ENCODE data around the gene RTKN2.

The RTKN2 gene

GRCh38 chr10:62261666-62262065 lies 7.0 kb downstream of the RTKN2 start:
- Histone ChIP-seq H3K4me1 (ENCODE audit: control insufficient read depth, insufficient read depth, low read length) (peaks cover 4% of the 10 kb centered on the region), H3K9me3 (ENCODE audit: control insufficient read depth, low read length) (no peaks in the 10 kb centered on the region), H3K27me3 (ENCODE audit: control insufficient read depth, insufficient read depth, low read length, poor library complexity, severe bottlenecking) (no peaks in the 10 kb centered on the region), H3K36me3 (ENCODE audit: control insufficient read depth, insufficient read depth, low read length) (no peaks in the 10 kb centered on the region), H3K27ac (ENCODE audit: insufficient read depth, low read depth, low read length, poor library complexity, severe bottlenecking) (no peak overlapping the region), H3K4me3 (ENCODE audit: insufficient read depth, low read depth, low read length) (no peak overlapping the region)

- H3K36me3 ChIP-seq (ENCODE audit: control insufficient read depth, insufficient read depth, low read length): no peaks in the 10 kb centered on the region
- no peaks in the 10 kb centered on the region for H3K27me3 ChIP-seq (ENCODE audit: control insufficient read depth, insufficient read depth, low read length, poor library complexity, severe bottlenecking)
- 100% methylated on average over 1 of the region's 1 CpG; no CpG with 5 or more reads in 1 of the 2 experiments for WGBS, 2 experiments
- H3K9me3 ChIP-seq (ENCODE audit: control insufficient read depth, low read length): no peaks in the 10 kb centered on the region
- no peak overlapping the region for H3K27ac ChIP-seq (ENCODE audit: insufficient read depth, low read depth, low read length, poor library complexity, severe bottlenecking)
- H3K4me1 ChIP-seq (ENCODE audit: control insufficient read depth, insufficient read depth, low read length): no peaks in the 10 kb centered on the region
- no peak overlapping the region for H3K4me3 ChIP-seq (ENCODE audit: insufficient read depth, low read depth, low read length)
Observed at GRCh38 chr10:62259998-62260397, 8.6 kb downstream of the RTKN2 start.

GRCh38 chr10:62259456-62259855 lies 9.2 kb downstream of the RTKN2 start:
- Histone ChIP-seq H3K27me3 (ENCODE audit: control insufficient read depth, insufficient read depth, low read length, poor library complexity, severe bottlenecking) (no peaks in the 10 kb centered on the region), H3K27ac (ENCODE audit: insufficient read depth, low read depth, low read length, poor library complexity, severe bottlenecking) (no peak overlapping the region), H3K4me1 (ENCODE audit: control insufficient read depth, insufficient read depth, low read length) (no peaks in the 10 kb centered on the region), H3K9me3 (ENCODE audit: control insufficient read depth, low read length) (no peaks in the 10 kb centered on the region), H3K36me3 (ENCODE audit: control insufficient read depth, insufficient read depth, low read length) (no peaks in the 10 kb centered on the region), H3K4me3 (ENCODE audit: insufficient read depth, low read depth, low read length) (no peak overlapping the region)
- 69 to 70% methylated on average over 4 of the region's 4 CpGs for WGBS, 2 experiments

GRCh38 chr10:62258926-62259325 lies 9.7 kb downstream of the RTKN2 start:
- H3K27me3 ChIP-seq (ENCODE audit: control insufficient read depth, insufficient read depth, low read length, poor library complexity, severe bottlenecking): no peaks in the 10 kb centered on the region
- H3K27ac ChIP-seq (ENCODE audit: insufficient read depth, low read depth, low read length, poor library complexity, severe bottlenecking): no peak overlapping the region
- no peaks in the 10 kb centered on the region for H3K9me3 ChIP-seq (ENCODE audit: control insufficient read depth, low read length)
- H3K4me3 ChIP-seq (ENCODE audit: insufficient read depth, low read depth, low read length): no peak overlapping the region
- H3K36me3 ChIP-seq (ENCODE audit: control insufficient read depth, insufficient read depth, low read length): no peaks in the 10 kb centered on the region
- no peaks in the 10 kb centered on the region for H3K4me1 ChIP-seq (ENCODE audit: control insufficient read depth, insufficient read depth, low read length)
- WGBS, 2 experiments: 94 to 100% methylated on average over 3 of the region's 3 CpGs

- no peaks in the 10 kb centered on the region for H3K9me3 ChIP-seq (ENCODE audit: control insufficient read depth, low read length)
- H3K4me1 ChIP-seq (ENCODE audit: control insufficient read depth, insufficient read depth, low read length): no peaks in the 10 kb centered on the region
- no CpG with 5 or more reads among the region's 1 CpG for WGBS, 2 experiments
- H3K27me3 ChIP-seq (ENCODE audit: control insufficient read depth, insufficient read depth, low read length, poor library complexity, severe bottlenecking): no peaks in the 10 kb centered on the region
- no peak overlapping the region for H3K4me3 ChIP-seq (ENCODE audit: insufficient read depth, low read depth, low read length)
- no peaks in the 10 kb centered on the region for H3K36me3 ChIP-seq (ENCODE audit: control insufficient read depth, insufficient read depth, low read length)
- no peak overlapping the region for H3K27ac ChIP-seq (ENCODE audit: insufficient read depth, low read depth, low read length, poor library complexity, severe bottlenecking)
Observed at GRCh38 chr10:62253704-62254103, 14.9 kb downstream of the RTKN2 start.

GRCh38 chr10:62252051-62252450 lies 16.6 kb downstream of the RTKN2 start:
- Histone ChIP-seq H3K9me3 (ENCODE audit: control insufficient read depth, low read length) (no peaks in the 10 kb centered on the region), H3K4me1 (ENCODE audit: control insufficient read depth, insufficient read depth, low read length) (no peaks in the 10 kb centered on the region), H3K27ac (ENCODE audit: insufficient read depth, low read depth, low read length, poor library complexity, severe bottlenecking) (no peak overlapping the region), H3K27me3 (ENCODE audit: control insufficient read depth, insufficient read depth, low read length, poor library complexity, severe bottlenecking) (no peaks in the 10 kb centered on the region), H3K4me3 (ENCODE audit: insufficient read depth, low read depth, low read length) (no peak overlapping the region), H3K36me3 (ENCODE audit: control insufficient read depth, insufficient read depth, low read length) (no peaks in the 10 kb centered on the region)
- 100% methylated on average over 1 of the region's 1 CpG for WGBS, 2 experiments

- H3K27me3 ChIP-seq (ENCODE audit: control insufficient read depth, insufficient read depth, low read length, poor library complexity, severe bottlenecking): no peaks in the 10 kb centered on the region
- no peak overlapping the region for H3K4me3 ChIP-seq (ENCODE audit: insufficient read depth, low read depth, low read length)
- no peaks in the 10 kb centered on the region for H3K4me1 ChIP-seq (ENCODE audit: control insufficient read depth, insufficient read depth, low read length)
- 88 to 90% methylated on average over 5 of the region's 5 CpGs for WGBS, 2 experiments
- no peaks in the 10 kb centered on the region for H3K36me3 ChIP-seq (ENCODE audit: control insufficient read depth, insufficient read depth, low read length)
- H3K9me3 ChIP-seq (ENCODE audit: control insufficient read depth, low read length): no peaks in the 10 kb centered on the region
- no peak overlapping the region for H3K27ac ChIP-seq (ENCODE audit: insufficient read depth, low read depth, low read length, poor library complexity, severe bottlenecking)
Observed at GRCh38 chr10:62250594-62251198, 17.9 kb downstream of the RTKN2 start.

- WGBS, 2 experiments: 97% methylated on average over 3 of the region's 3 CpGs
- Histone ChIP-seq H3K9me3 (ENCODE audit: control insufficient read depth, low read length) (no peaks in the 10 kb centered on the region), H3K4me1 (ENCODE audit: control insufficient read depth, insufficient read depth, low read length) (no peaks in the 10 kb centered on the region), H3K36me3 (ENCODE audit: control insufficient read depth, insufficient read depth, low read length) (no peaks in the 10 kb centered on the region), H3K4me3 (ENCODE audit: insufficient read depth, low read depth, low read length) (no peak overlapping the region), H3K27me3 (ENCODE audit: control insufficient read depth, insufficient read depth, low read length, poor library complexity, severe bottlenecking) (no peaks in the 10 kb centered on the region), H3K27ac (ENCODE audit: insufficient read depth, low read depth, low read length, poor library complexity, severe bottlenecking) (no peak overlapping the region)
Observed at GRCh38 chr10:62249957-62250356, 18.7 kb downstream of the RTKN2 start.

- no peaks in the 10 kb centered on the region for H3K9me3 ChIP-seq (ENCODE audit: control insufficient read depth, low read length)
- H3K4me3 ChIP-seq (ENCODE audit: insufficient read depth, low read depth, low read length): no peak overlapping the region
- WGBS, 2 experiments: no CpG with 5 or more reads among the region's 1 CpG
- no peaks in the 10 kb centered on the region for H3K4me1 ChIP-seq (ENCODE audit: control insufficient read depth, insufficient read depth, low read length)
- H3K27ac ChIP-seq (ENCODE audit: insufficient read depth, low read depth, low read length, poor library complexity, severe bottlenecking): peak overlapping the region; percentile 1
- H3K27me3 ChIP-seq (ENCODE audit: control insufficient read depth, insufficient read depth, low read length, poor library complexity, severe bottlenecking): no peaks in the 10 kb centered on the region
- H3K36me3 ChIP-seq (ENCODE audit: control insufficient read depth, insufficient read depth, low read length): no peaks in the 10 kb centered on the region
Observed at GRCh38 chr10:62248465-62248864, 20.2 kb downstream of the RTKN2 start.

- H3K27me3 ChIP-seq (ENCODE audit: control insufficient read depth, insufficient read depth, low read length, poor library complexity, severe bottlenecking): no peaks in the 10 kb centered on the region
- H3K27ac ChIP-seq (ENCODE audit: insufficient read depth, low read depth, low read length, poor library complexity, severe bottlenecking): no peak overlapping the region
- 57 to 75% methylated on average over 3 to 4 of the region's 5 CpGs for WGBS, 2 experiments
- no peak overlapping the region for H3K4me3 ChIP-seq (ENCODE audit: insufficient read depth, low read depth, low read length)
- no peaks in the 10 kb centered on the region for H3K4me1 ChIP-seq (ENCODE audit: control insufficient read depth, insufficient read depth, low read length)
- no peaks in the 10 kb centered on the region for H3K36me3 ChIP-seq (ENCODE audit: control insufficient read depth, insufficient read depth, low read length)
- no peaks in the 10 kb centered on the region for H3K9me3 ChIP-seq (ENCODE audit: control insufficient read depth, low read length)
Observed at GRCh38 chr10:62244785-62245467, 23.7 kb downstream of the RTKN2 start.
